Effector memory CD4-positive, alpha-beta T cell (primary cell): ENCODE results near the gene ENPEP.

Experiments used
- DNase-seq, 3 donors: peaks; one replicate each; pipeline ENCODE4 v3.0.0-alpha.2; 2020
- H3K27ac ChIP-seq: 2 replicates; pipeline ENCODE4 v1.7.0; 2013; ENCODE audit warnings: mild to moderate bottlenecking, low read length, moderate library complexity; ENCODE audit not compliant: insufficient read depth, poor library complexity, severe bottlenecking
- H3K27me3 ChIP-seq: replicated peaks from 2 replicates; pipeline ENCODE4 v1.7.0; 2013; ENCODE audit warnings: mild to moderate bottlenecking, low read length; ENCODE audit not compliant: insufficient read depth, control insufficient read depth, poor library complexity, severe bottlenecking
- H3K36me3 ChIP-seq: 2 replicates; pipeline ENCODE4 v1.7.0; 2013; ENCODE audit warnings: mild to moderate bottlenecking, low read length, moderate library complexity; ENCODE audit not compliant: control insufficient read depth, insufficient read depth
- H3K4me1 ChIP-seq: 2 replicates; pipeline ENCODE4 v1.7.0; 2013; ENCODE audit warnings: low read length, mild to moderate bottlenecking; ENCODE audit not compliant: control insufficient read depth, insufficient read depth, poor library complexity, severe bottlenecking
- H3K4me3 ChIP-seq: 2 replicates; pipeline ENCODE4 v1.7.0; 2013; ENCODE audit warnings: low read length, low read depth, mild to moderate bottlenecking; ENCODE audit not compliant: insufficient read depth, poor library complexity, severe bottlenecking
- H3K9me3 ChIP-seq: 2 replicates; pipeline ENCODE4 v1.7.0; 2013; ENCODE audit warnings: mild to moderate bottlenecking, low read length, moderate library complexity; ENCODE audit not compliant: control insufficient read depth

Gene ENPEP

DNA sequence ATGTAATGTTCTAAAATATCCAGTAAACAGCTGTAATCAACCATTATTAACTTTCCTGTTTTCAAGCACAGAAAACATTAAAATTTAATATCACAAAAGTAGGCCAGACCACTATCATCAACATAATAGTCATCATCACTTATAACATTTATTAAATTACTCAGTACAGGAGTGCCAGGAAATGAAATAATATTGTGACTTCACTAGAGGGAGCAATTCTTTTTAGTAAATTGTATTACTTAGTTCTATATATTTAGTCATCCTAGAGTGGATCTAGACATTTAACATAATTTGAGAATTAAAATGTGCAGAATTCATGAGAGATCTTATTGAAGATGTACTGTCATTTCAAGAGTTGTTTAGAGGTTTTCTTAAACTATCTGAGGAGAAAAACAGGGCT, 113.3 kb downstream of the ENPEP start:
- no peaks in the 10 kb centered on the region for H3K27me3 ChIP-seq
- H3K9me3 ChIP-seq, result no peaks in the 10 kb centered on the region
- no peak overlapping the region for H3K27ac ChIP-seq
- no peak overlapping the region for H3K4me3 ChIP-seq
- H3K36me3 ChIP-seq, result no peaks in the 10 kb centered on the region
- no peaks in the 10 kb centered on the region for H3K4me1 ChIP-seq
- no peak for DNase-seq

GRCh38 chr4:110595583-110595982, 119.6 kb downstream of the ENPEP start:
- no peak for DNase-seq
- H3K4me1 ChIP-seq, result no peaks in the 10 kb centered on the region
- no peaks in the 10 kb centered on the region for H3K9me3 ChIP-seq
- no peaks in the 10 kb centered on the region for H3K27me3 ChIP-seq
- H3K36me3 ChIP-seq, result no peaks in the 10 kb centered on the region
- no peak overlapping the region for H3K27ac ChIP-seq
- no peak overlapping the region for H3K4me3 ChIP-seq

GRCh38 chr4:110596431-110596830, 120.5 kb downstream of the ENPEP start:
- DNase-seq, result no peak
- no peaks in the 10 kb centered on the region for H3K4me1 ChIP-seq
- H3K9me3 ChIP-seq, result no peaks in the 10 kb centered on the region
- no peak overlapping the region for H3K27ac ChIP-seq
- H3K36me3 ChIP-seq, result no peaks in the 10 kb centered on the region
- H3K4me3 ChIP-seq, result no peak overlapping the region
- H3K27me3 ChIP-seq, result no peaks in the 10 kb centered on the region

DNA sequence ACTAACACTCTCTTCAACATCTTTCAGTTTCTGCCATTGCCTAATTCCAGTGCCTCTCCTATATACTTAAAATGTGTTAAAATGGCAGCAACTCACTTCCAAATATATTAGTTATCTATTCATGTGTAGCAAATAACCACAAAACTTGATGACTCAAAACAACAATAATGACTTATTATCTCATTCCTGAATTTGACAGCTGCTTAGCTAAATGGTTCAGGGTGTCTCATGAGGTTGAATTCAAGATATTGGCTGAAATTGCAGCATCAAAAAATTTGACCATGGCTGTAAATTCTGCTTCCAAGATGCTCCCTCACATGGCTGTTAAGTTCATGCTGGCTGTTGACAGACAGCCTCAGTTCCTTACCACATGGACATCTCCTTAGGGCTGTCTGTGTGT, 121.6 kb downstream of the ENPEP start:
- H3K4me3 ChIP-seq, result no peak overlapping the region
- H3K9me3 ChIP-seq, result no peaks in the 10 kb centered on the region
- H3K4me1 ChIP-seq, result no peaks in the 10 kb centered on the region
- H3K27ac ChIP-seq, result no peak overlapping the region
- DNase-seq, result no peak
- H3K27me3 ChIP-seq, result no peaks in the 10 kb centered on the region
- H3K36me3 ChIP-seq, result no peaks in the 10 kb centered on the region

- no peak for DNase-seq
Observed at GRCh38 chr4:110602061-110602460, 126.1 kb downstream of the ENPEP start.

GRCh38 chr4:110605077-110605476, 129.1 kb downstream of the ENPEP start:
- Histone ChIP-seq H3K36me3 (no peaks in the 10 kb centered on the region), H3K9me3 (no peaks in the 10 kb centered on the region), H3K4me1 (no peaks in the 10 kb centered on the region), H3K4me3 (no peak overlapping the region), H3K27me3 (no peaks in the 10 kb centered on the region), H3K27ac (no peak overlapping the region)
- no peak for DNase-seq

More at GRCh38 chr4:110602061-110602460, 126.1 kb downstream of the ENPEP start:
- Histone ChIP-seq H3K36me3 (no peaks in the 10 kb centered on the region), H3K4me1 (no peaks in the 10 kb centered on the region), H3K9me3 (no peaks in the 10 kb centered on the region), H3K27ac (no peak overlapping the region), H3K4me3 (no peak overlapping the region), H3K27me3 (no peaks in the 10 kb centered on the region)

DNA sequence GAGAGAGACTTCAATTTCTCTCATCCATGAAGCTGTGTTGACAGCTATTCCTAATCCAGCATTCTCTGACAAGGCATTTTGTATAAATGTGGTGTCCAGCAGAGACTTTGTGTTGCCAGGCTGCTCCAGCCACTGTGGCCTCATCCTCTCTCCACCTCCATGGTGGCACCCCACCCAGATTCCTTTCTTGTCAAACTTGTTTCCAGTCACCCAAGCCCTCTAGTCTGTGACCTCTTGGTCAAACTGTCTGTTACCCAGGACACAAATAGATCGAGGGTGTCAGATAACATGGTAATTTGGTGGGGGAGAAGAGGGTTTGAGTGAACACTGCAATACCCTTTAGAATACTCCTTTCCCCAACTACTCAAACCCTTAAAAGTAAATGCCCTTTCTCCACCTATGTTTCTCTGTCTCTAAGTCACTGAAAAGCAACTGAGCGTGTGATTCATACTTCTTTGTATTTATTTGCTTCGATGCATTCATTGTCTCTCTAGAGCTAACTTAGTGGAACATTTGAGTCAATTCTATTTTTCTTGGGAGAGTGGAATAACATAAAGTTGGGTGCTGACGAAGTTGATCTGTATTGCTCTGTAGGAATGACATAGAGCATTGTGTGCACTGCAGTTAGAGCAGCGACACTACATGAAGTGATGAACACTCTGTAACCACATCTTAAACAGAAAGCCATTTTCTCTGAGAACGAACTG, 133.2 kb downstream of the ENPEP start:
- H3K27me3 ChIP-seq, result peaks cover 31% of the 10 kb centered on the region
- H3K9me3 ChIP-seq, result no peaks in the 10 kb centered on the region
- no peaks in the 10 kb centered on the region for H3K36me3 ChIP-seq
- no peak for DNase-seq
- H3K4me1 ChIP-seq, result peaks cover 2% of the 10 kb centered on the region
- H3K27ac ChIP-seq, result no peak overlapping the region
- H3K4me3 ChIP-seq, result no peak overlapping the region

DNA sequence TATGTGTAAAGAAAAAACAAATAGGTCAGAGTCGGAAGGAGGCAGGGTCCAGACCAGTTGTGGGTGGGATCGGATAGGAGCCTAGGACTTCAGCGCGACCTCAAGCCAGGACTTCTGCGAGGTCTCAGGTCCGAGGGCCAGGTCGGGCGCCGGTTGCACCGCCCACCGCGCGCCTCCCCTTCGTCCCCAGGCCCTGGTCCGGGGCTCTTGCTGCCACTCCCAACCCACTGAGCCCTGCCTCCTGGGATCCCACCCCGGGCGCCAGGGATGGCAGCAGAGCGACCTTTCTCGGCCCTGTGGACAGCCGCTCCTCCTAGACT, 134.6 kb downstream of the ENPEP start:
- Histone ChIP-seq H3K4me3 (no peak overlapping the region), H3K27me3 (peaks cover 45% of the 10 kb centered on the region), H3K9me3 (no peaks in the 10 kb centered on the region), H3K27ac (no peak overlapping the region), H3K4me1 (peaks cover 2% of the 10 kb centered on the region), H3K36me3 (no peaks in the 10 kb centered on the region)
- DNase-seq, result no peak

DNA sequence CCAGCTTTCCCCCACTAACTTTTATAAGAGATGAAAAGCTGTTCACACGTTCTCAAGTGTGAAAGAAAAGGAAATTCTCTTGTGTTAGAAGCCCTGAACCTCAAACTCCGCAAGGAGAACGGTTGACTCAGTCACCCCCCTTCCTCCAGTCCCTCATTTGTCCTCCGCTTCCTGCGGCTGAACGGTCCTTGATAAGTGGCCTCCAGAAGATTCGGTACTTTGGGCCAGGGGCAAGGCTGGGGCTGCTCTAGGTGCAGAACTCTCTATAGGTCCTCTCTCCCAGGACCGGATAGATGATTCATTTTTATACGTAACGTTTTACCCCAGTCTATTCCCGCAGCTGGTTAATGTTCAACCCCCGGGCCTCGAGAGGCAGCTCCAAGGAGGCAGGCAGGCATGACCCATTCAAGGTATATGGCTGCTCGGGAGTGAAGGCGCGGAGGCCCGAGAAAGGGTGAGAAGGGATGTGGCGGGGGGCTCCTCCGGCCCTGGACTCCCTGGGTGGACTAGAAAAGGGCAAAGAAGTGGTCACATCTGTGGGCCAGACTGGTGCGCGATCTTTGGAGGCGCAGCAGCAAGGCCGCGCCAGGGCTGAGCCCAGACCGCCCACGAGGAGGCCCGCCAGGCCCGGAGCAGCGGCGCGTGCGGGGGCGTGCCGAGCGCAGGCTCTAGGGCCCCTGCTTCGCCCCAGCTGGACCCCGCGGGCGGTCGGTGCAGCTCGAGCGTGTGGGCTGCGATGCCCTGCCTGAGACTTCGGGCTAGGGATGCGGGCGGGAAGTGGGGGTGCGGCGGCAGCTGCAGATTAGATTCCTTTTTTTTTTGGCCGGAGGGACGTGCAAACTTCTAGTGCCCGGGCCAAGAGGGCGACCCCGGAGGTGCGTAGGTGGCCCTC, 135.2 kb downstream of the ENPEP start:
- Histone ChIP-seq H3K36me3 (no peaks in the 10 kb centered on the region), H3K27me3 (peaks cover 50% of the 10 kb centered on the region), H3K9me3 (no peaks in the 10 kb centered on the region), H3K27ac (no peak overlapping the region), H3K4me3 (no peak overlapping the region), H3K4me1 (peaks cover 2% of the 10 kb centered on the region)
- no peak for DNase-seq

DNA sequence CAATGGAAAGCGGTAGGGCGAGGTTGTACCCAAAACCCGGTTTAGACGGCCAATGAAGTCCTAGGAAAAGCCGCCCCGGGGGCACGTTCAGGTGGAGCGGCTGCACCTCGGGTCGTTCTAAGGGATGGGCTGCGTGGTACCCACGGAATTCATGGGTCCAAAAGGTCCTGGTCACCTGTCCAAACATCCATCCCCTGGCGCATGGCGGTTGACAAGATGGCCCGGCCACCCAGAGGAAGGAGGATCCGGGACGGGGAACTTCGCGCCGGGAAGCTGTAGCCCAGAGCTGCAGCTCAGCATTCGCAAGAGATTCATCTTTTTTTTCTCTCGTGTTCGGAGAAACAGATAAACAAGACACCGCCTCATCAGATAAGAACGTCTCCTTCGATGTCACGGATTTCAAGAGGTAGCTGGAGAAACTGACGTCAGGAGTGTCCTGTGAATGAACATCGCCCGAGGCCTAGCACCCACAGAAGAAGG, 136.1 kb downstream of the ENPEP start:
- peaks cover 2% of the 10 kb centered on the region for H3K4me1 ChIP-seq
- H3K4me3 ChIP-seq, result no peak overlapping the region
- H3K27ac ChIP-seq, result no peak overlapping the region
- peaks cover 58% of the 10 kb centered on the region for H3K27me3 ChIP-seq
- H3K9me3 ChIP-seq, result no peaks in the 10 kb centered on the region
- H3K36me3 ChIP-seq, result no peaks in the 10 kb centered on the region
- DNase-seq, result no peak
